MM.1S (cell line): ENCODE data around the gene C19orf85.

Experiments
- EZH2 ChIP-seq: fragments of 300-600 bp; sonication (generic); optimal IDR thresholded peaks from 2 replicates; pipeline ENCODE3; 2017; ENCODE audit warnings: low read depth, mild to moderate bottlenecking, antibody characterized with exemption, low read length, mixed read lengths
- TF ChIP-seq, protein P1 (sequence below): fragments of 300-600 bp; sonication (generic); IDR thresholded peaks from 2 replicates; pipeline ENCODE4 v1.5.1; 2016; ENCODE audit warnings: antibody characterized with exemption, low read length, mixed read lengths

- TF ChIP-seq, protein P1, sequence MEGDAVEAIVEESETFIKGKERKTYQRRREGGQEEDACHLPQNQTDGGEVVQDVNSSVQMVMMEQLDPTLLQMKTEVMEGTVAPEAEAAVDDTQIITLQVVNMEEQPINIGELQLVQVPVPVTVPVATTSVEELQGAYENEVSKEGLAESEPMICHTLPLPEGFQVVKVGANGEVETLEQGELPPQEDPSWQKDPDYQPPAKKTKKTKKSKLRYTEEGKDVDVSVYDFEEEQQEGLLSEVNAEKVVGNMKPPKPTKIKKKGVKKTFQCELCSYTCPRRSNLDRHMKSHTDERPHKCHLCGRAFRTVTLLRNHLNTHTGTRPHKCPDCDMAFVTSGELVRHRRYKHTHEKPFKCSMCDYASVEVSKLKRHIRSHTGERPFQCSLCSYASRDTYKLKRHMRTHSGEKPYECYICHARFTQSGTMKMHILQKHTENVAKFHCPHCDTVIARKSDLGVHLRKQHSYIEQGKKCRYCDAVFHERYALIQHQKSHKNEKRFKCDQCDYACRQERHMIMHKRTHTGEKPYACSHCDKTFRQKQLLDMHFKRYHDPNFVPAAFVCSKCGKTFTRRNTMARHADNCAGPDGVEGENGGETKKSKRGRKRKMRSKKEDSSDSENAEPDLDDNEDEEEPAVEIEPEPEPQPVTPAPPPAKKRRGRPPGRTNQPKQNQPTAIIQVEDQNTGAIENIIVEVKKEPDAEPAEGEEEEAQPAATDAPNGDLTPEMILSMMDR: no peak
- no peak for TF ChIP-seq EZH2
Measured at GRCh38 chr19:55486043-55486970, 21.8 kb upstream of the C19orf85 start.
